Esophagus squamous epithelium (tissue), 5 donors: ENCODE results near the gene IDUA. TPM values are rescaled to one million over a fixed set of nuclear protein-coding genes. Genes with fewer than 3 reads are reported as not detected.

Experiments used
- DNase-seq: peaks from one replicate; lab custom pipeline; 2025; lab: John Stamatoyannopoulos, UW
- H3K27ac ChIP-seq, 4 donors: fragments of 200-600 bp; sonication (generic); one replicate each; pipeline ENCODE4 v1.5.1; 2016 to 2019; ENCODE audit warnings: mild to moderate bottlenecking in 1 of 4
- H3K27me3 ChIP-seq, 4 donors: fragments of 200-600 bp; sonication (generic); 1 replicate in 3 of 4; 2 replicates in 1 of 4; pipeline versions ENCODE4 v1.5.1 to v1.6.0; 2017 to 2021; ENCODE audit warnings: antibody characterized with exemption in 1 of 4
- H3K36me3 ChIP-seq, 3 donors: fragments of 200-600 bp; sonication (generic); one replicate each; pipeline ENCODE4 v1.5.1; 2016 to 2019
- H3K4me1 ChIP-seq, 3 donors: fragments of 200-600 bp; sonication (generic); one replicate each; pipeline ENCODE4 v1.5.1; 2017 to 2019
- H3K4me3 ChIP-seq, 4 donors: fragments of 200-600 bp; sonication (generic); 1 replicate in 3 of 4; 2 replicates in 1 of 4; pipeline ENCODE4 v1.5.1; 2016 to 2019; ENCODE audit warnings: mild to moderate bottlenecking in 2 of 4, moderate library complexity in 1 of 4
- H3K9me3 ChIP-seq, 3 donors: fragments of 200-600 bp; sonication (generic); one replicate each; pipeline ENCODE4 v1.5.1; 2016 to 2019
- CTCF ChIP-seq, 6 experiments: fragments of 450-650 bp in 4 of 6; fragments of 200-600 bp in 2 of 6; sonication (generic) in 2 of 6; IDR thresholded peaks; one replicate each; pipeline ENCODE4 v1.5.1; 2016 to 2019; ENCODE audit warnings: antibody characterized with exemption in 6 of 6, mild to moderate bottlenecking in 4 of 6, moderate library complexity in 4 of 6
- POLR2A ChIP-seq, 4 donors: fragments of 450-650 bp; IDR thresholded peaks; one replicate each; pipeline ENCODE4 v1.6.1; 2017; ENCODE audit warnings: antibody characterized with exemption in 4 of 4, mild to moderate bottlenecking in 4 of 4, moderate library complexity in 3 of 4
- WGBS, 2 donors: methylation state at CpG; one replicate each; pipeline ENCODE4 v1.1.5; 2018; 5-methylcytosine and 5-hydroxymethylcytosine counted together
- intact Hi-C: fragments of 100-400 bp; cut with DNase I; formaldehyde crosslinking; loops from one replicate; pipeline ENCODE4 v1.15.0; 2022
- total RNA-seq, 4 donors: library from RNA; depleted of rRNA; stranded (reverse); fragments of >200 nt; gene quantifications; one replicate each; pipeline ENCODE4 v1.1.0, GENCODE V29; 2016
- donor health status: DM: yes; HTN: yes; CAD: no.

The IDUA gene
- total RNA-seq, 4 donors from 2014 or later: 4.3 to 20.5 (median 14.1) TPM

DNA sequence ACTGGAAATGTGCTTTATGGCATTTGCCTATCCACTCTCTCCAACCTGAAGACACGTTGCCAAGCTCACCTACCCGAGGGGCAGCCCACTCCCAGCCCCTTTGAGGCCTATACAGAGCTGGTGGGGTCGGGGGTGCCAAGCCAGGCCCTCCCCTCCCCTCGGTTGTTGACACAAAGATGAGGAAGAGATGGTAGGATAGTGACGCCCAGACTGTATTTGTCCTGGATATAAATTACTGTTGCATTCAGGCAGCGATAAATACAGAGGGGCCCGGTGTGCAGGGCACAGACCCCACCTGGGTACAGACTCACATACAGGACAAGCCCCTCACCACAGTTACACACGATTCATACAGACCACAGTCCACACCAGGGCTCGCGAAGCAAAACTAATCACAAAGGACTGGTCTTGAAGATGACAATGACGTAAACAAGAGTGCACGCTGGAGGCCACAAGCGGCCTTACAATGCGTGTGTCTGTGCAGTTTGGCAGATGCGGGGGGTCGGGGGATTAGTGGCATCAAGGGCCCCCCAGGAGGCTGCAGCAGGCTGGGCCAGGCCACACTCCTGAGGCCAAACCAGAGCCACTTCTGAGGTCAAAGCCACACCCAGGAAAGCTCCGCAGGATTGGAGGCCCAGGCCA lies 28.0 kb upstream of the IDUA start:
- no peak for DNase-seq
- Histone ChIP-seq H3K9me3 (no peaks in the 10 kb centered on the region), H3K27me3 (no peaks in the 10 kb centered on the region), H3K4me3 (no peak overlapping the region), H3K36me3 (peaks cover 0 to 86% (median 7%) of the 10 kb centered on the region in 3 donors), H3K27ac (no peak overlapping the region), H3K4me1 (peaks cover 20 to 31% (median 23%) of the 10 kb centered on the region in 3 donors)
- 78 to 84% methylated on average over 12 to 16 of the region's 17 CpGs for WGBS, 2 donors
- intact Hi-C loops: no loop called here
- TF ChIP-seq POLR2A (IDR thresholded peaks at IDR 0.05) (no peak), CTCF (IDR thresholded peaks at IDR 0.05) (no peak)

GRCh38 chr4:959338-960139 lies 27.3 kb upstream of the IDUA start:
- intact Hi-C loops: no loop called here
- no peak for DNase-seq
- H3K27ac ChIP-seq: no peak overlapping the region
- H3K36me3 ChIP-seq: peaks cover 0 to 86% (median 7%) of the 10 kb centered on the region in 3 donors
- WGBS, 2 donors: no CpG with 5 or more reads among the region's 24 CpGs
- no peaks in the 10 kb centered on the region for H3K27me3 ChIP-seq
- H3K4me3 ChIP-seq: no peak overlapping the region
- H3K9me3 ChIP-seq: no peaks in the 10 kb centered on the region
- peaks cover 20 to 31% (median 23%) of the 10 kb centered on the region in 3 donors for H3K4me1 ChIP-seq
- TF ChIP-seq CTCF (IDR thresholded peaks at IDR 0.05) (no peak), POLR2A (IDR thresholded peaks at IDR 0.05) (no peak)

GRCh38 chr4:960140-960635 lies 26.7 kb upstream of the IDUA start:
- DNase-seq: no peak
- no peak overlapping the region for H3K4me3 ChIP-seq
- H3K36me3 ChIP-seq: peaks cover 0 to 86% (median 7%) of the 10 kb centered on the region in 3 donors

DNA sequence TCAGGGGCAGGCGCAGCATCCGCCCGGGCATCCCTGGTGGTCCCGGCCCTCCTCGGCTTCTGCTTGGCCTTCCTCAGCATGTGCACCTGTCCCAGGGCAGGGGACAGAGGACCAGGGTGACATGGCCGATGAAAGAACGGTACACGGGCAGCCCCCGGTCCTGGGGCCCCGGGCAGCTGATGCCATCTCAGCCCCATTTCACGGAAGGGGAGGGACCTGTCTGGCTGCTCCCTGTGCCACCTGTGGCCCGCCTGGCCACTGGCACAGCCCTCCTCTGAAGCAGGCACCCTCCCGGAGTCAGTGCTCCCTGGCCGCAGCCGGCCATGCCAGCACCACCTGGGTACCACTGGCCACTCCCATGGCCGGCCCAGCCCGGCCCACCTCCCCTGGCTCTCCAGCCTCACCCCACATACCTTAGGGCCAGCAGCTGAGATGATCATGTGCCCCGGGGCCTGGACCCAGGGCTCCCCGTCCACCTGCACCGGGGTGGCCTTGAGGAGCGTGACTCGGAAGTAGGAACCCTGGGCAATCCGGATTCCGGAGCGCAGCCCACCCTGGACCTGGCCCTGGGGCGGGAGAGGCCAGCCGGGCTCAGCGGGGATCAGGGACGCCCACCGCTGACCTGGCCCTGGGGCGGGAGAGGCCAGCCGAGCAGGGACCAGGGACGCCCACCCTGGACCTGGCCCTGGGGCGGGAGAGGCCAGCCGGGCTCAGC lies 26.1 kb upstream of the IDUA start:
- Histone ChIP-seq H3K27ac (peak overlapping the region in 2 of 4 donors; percentile 17 to 74), H3K4me1 (peaks cover 20 to 31% (median 23%) of the 10 kb centered on the region in 3 donors), H3K36me3 (peaks cover 0 to 86% (median 7%) of the 10 kb centered on the region in 3 donors), H3K27me3 (no peaks in the 10 kb centered on the region), H3K4me3 (no peak overlapping the region), H3K9me3 (no peaks in the 10 kb centered on the region)
- DNase-seq: no peak
- intact Hi-C loops: no loop called here
- WGBS, 2 donors: 96% methylated on average over 5 of the region's 35 CpGs; no CpG with 5 or more reads in 1 of the 2 donors
- no peak for TF ChIP-seq POLR2A (IDR thresholded peaks at IDR 0.05)
- TF ChIP-seq CTCF (IDR thresholded peaks at IDR 0.05): no peak

More at GRCh38 chr4:960140-960635, 26.7 kb upstream of the IDUA start:
- Histone ChIP-seq H3K9me3 (no peaks in the 10 kb centered on the region), H3K4me1 (peaks cover 20 to 31% (median 23%) of the 10 kb centered on the region in 3 donors), H3K27ac (no peak overlapping the region), H3K27me3 (no peaks in the 10 kb centered on the region)
- 90% methylated on average over 4 of the region's 16 CpGs; no CpG with 5 or more reads in 1 of the 2 donors for WGBS, 2 donors
- intact Hi-C loops: no loop called here
- TF ChIP-seq POLR2A (IDR thresholded peaks at IDR 0.05) (no peak), CTCF (IDR thresholded peaks at IDR 0.05) (no peak)
